SK-N-SH (cell line): ENCODE data around the gene ARMH3.

ENCODE experiments used
- CTCF ChIP-seq: fragments of 200-600 bp; sonication (generic); IDR thresholded peaks from 2 replicates; pipeline ENCODE4 v1.6.1; 2017; ENCODE audit warnings: antibody characterized with exemption, mild to moderate bottlenecking, moderate library complexity
- EZH2phosphoT487 ChIP-seq: fragments of 200-600 bp; sonication (generic); IDR thresholded peaks from 2 replicates; pipeline ENCODE4 v1.6.1; 2017; ENCODE audit warnings: low read depth, mixed run types, mild to moderate bottlenecking, antibody characterized with exemption, moderate library complexity, borderline replicate concordance
- JUND ChIP-seq: IDR thresholded peaks from 2 replicates; pipeline ENCODE4 v1.4.0; 2012
- POLR2AphosphoS5 ChIP-seq: IDR thresholded peaks from 2 replicates; pipeline ENCODE4 v1.6.1; 2012; ENCODE audit warnings: low read depth, low read length
- RAD21 ChIP-seq: IDR thresholded peaks from 2 replicates; pipeline ENCODE4 v1.6.1; 2012; ENCODE audit warnings: mild to moderate bottlenecking, low read length
- RCOR1 ChIP-seq: fragments of 150-350 bp; IDR thresholded peaks from 2 replicates; pipeline ENCODE4 v1.6.1; 2017; ENCODE audit warnings: antibody characterized with exemption, low read length
- SIN3A ChIP-seq: IDR thresholded peaks from 2 replicates; pipeline ENCODE4 v1.6.1; 2012; ENCODE audit warnings: low read depth, mild to moderate bottlenecking, low read length, moderate library complexity, borderline replicate concordance
- TCF12 ChIP-seq: IDR thresholded peaks from 2 replicates; pipeline ENCODE4 v1.4.0; 2012
- USF2 ChIP-seq: fragments of 150-350 bp; IDR thresholded peaks from 2 replicates; pipeline ENCODE4 v1.6.1; 2017; ENCODE audit warnings: antibody characterized with exemption, low read length, low read depth, borderline replicate concordance
- ZBTB33 ChIP-seq: IDR thresholded peaks from 2 replicates; pipeline ENCODE4 v1.4.0; 2012; ENCODE audit warnings: low read depth, borderline replicate concordance

- no peak for TF ChIP-seq POLR2AphosphoS5
- no peak for TF ChIP-seq ZBTB33
- no peak for TF ChIP-seq CTCF
- TF ChIP-seq USF2, result no peak
- no peak for TF ChIP-seq TCF12
- no peak for TF ChIP-seq EZH2phosphoT487
- TF ChIP-seq RAD21, result no peak
- TF ChIP-seq JUND, result no peak
- TF ChIP-seq SIN3A, result no peak
- TF ChIP-seq RCOR1, result no peak
Observed at GRCh38 chr10:101879456-101880231, 176.3 kb downstream of the ARMH3 start.
